BLaER1 treated with 17β-estradiol and CSF1 and Interleukin-3, amounts not matched to agents 10 nM and 100 nM (cell line): Measurements from ENCODE around the gene ELOVL5.
"Not testable (repeated sequence)": the region's sequence is repeated elsewhere in the genome, so short reads cannot be mapped to it uniquely, and the experiment has no call there.

Experiments used
- H3K27ac ChIP-seq, 11 experiments: shearing (Covaris generic); formaldehyde crosslinking; 2 replicates each; pipeline ENCODE4 v1.8.1; 2022
- H3K27me3 ChIP-seq, 11 experiments: shearing (Covaris generic); formaldehyde crosslinking; 2 replicates each; pipeline ENCODE4 v1.8.1; 2022
- H3K36me3 ChIP-seq, 11 experiments: shearing (Covaris generic); formaldehyde crosslinking; 2 replicates each; pipeline ENCODE4 v1.8.1; 2022
- H3K4me1 ChIP-seq, 10 experiments: shearing (Covaris generic); formaldehyde crosslinking; 2 replicates each; pipeline ENCODE4 v1.8.1; 2022
- H3K4me2 ChIP-seq, 11 experiments: shearing (Covaris generic); formaldehyde crosslinking; 2 replicates each; pipeline ENCODE4 v1.8.1; 2022
- H3K4me3 ChIP-seq, 10 experiments: shearing (Covaris generic); formaldehyde crosslinking; 2 replicates each; pipeline ENCODE4 v1.8.1; 2022
- H3K9ac ChIP-seq, 11 experiments: shearing (Covaris generic); formaldehyde crosslinking; 2 replicates each; pipeline ENCODE4 v1.8.1; 2022
- H3K9me3 ChIP-seq, 11 experiments: shearing (Covaris generic); formaldehyde crosslinking; replicated peaks in 1 of 11; 2 replicates each; pipeline ENCODE4 v1.8.1; 2022
- H4K20me1 ChIP-seq, 11 experiments: shearing (Covaris generic); formaldehyde crosslinking; 2 replicates each; pipeline ENCODE4 v1.8.1; 2022
- Cebpa-rat ChIP-seq, 11 experiments: shearing (Covaris generic); IDR thresholded peaks; 2 replicates each; pipeline ENCODE4 v1.8.1; 2022

ELOVL5 gene

DNA sequence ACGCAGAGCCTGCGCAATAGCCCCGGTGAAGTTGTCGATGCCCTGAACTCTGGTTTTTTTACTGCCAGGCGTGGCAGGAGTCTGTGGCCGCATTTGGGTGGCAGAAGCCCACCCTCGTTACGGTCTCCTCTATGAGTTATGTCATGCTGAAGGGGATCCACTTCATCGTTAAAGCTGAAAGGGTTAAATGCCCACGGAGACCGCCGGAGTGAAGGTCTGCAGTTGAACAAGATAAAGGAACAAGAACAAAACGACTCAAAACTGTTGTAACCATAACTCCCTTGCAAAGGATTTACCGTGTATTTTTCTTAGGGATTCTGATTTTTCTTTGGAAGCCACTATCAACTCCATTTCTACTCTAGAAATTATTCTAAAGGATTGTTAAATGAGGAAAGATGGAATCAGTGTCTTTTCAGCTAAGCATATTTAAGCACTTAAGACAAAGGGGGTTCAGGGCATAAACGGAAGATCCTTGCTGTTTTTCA, 501 bp upstream of the ELOVL5 start:
- Histone ChIP-seq H3K4me2 (peak overlapping the region; percentile 69 to 97 (median 89)), H3K27ac (peak overlapping the region; percentile 75 to 95 (median 90)), H3K9ac (peak overlapping the region; percentile 86 to 97 (median 91)), H3K9me3 (no peaks in the 10 kb centered on the region), H3K36me3 (peaks cover 0 to 22% (median 15%) of the 10 kb centered on the region in 11 experiments; a peak in 13 of 22 replicates), H3K4me3 (peak overlapping the region; percentile 88 to 99 (median 95)), H3K4me1 (peaks cover 22 to 43% (median 34%) of the 10 kb centered on the region in 10 experiments), H3K27me3 (no peaks in the 10 kb centered on the region), H4K20me1 (peaks cover 21 to 43% (median 41%) of the 10 kb centered on the region in 11 experiments; a peak in 21 of 22 replicates)
- no peak for TF ChIP-seq Cebpa-rat (IDR thresholded peaks at IDR 0.05)

- H3K9me3 ChIP-seq: no peaks in the 10 kb centered on the region
- H4K20me1 ChIP-seq: peaks cover 32 to 56% (median 54%) of the 10 kb centered on the region in 11 experiments; a peak in 21 of 22 replicates
- H3K4me3 ChIP-seq: peak overlapping the region; percentile 88 to 99 (median 95)
- no peak for TF ChIP-seq Cebpa-rat (IDR thresholded peaks at IDR 0.05)
- H3K27me3 ChIP-seq: no peaks in the 10 kb centered on the region
- peak overlapping the region; percentile 82 to 97 (median 93) for H3K4me2 ChIP-seq
- H3K4me1 ChIP-seq: peaks cover 30 to 54% (median 45%) of the 10 kb centered on the region in 10 experiments
- peaks cover 0 to 26% (median 15%) of the 10 kb centered on the region in 11 experiments; a peak in 13 of 22 replicates for H3K36me3 ChIP-seq
- H3K27ac ChIP-seq: peak overlapping the region; percentile 75 to 95 (median 90)
- H3K9ac ChIP-seq: peak overlapping the region; percentile 86 to 97 (median 91)
Observed at GRCh38 chr6:53347921-53348370, 804 bp downstream of the ELOVL5 start.

- Histone ChIP-seq H3K9me3 (no peaks in the 10 kb centered on the region), H3K27me3 (no peaks in the 10 kb centered on the region), H4K20me1 (peaks cover 35 to 62% (median 60%) of the 10 kb centered on the region in 11 experiments; a peak in 21 of 22 replicates), H3K27ac (peak overlapping the region in 10 of 11 experiments; percentile 87 to 95 (median 91); a peak in 19 of 22 replicates), H3K9ac (peak overlapping the region; percentile 86 to 97 (median 91)), H3K4me2 (peak overlapping the region; percentile 82 to 97 (median 93)), H3K36me3 (peaks cover 0 to 26% (median 15%) of the 10 kb centered on the region in 11 experiments; a peak in 13 of 22 replicates), H3K4me3 (peak overlapping the region; percentile 88 to 99 (median 95)), H3K4me1 (peaks cover 33 to 59% (median 49%) of the 10 kb centered on the region in 10 experiments)
- peak in 1 of 11 experiments; percentile 18; a peak in 1 of 22 replicates for TF ChIP-seq Cebpa-rat (IDR thresholded peaks at IDR 0.05)
Observed at GRCh38 chr6:53347250-53347920, 1.4 kb downstream of the ELOVL5 start.

- Histone ChIP-seq H4K20me1 (peaks cover 43 to 75% (median 73%) of the 10 kb centered on the region in 11 experiments; a peak in 21 of 22 replicates), H3K36me3 (peaks cover 0 to 36% (median 16%) of the 10 kb centered on the region in 11 experiments; a peak in 13 of 22 replicates), H3K4me2 (peak overlapping the region in 6 of 11 experiments; percentile 38 to 94 (median 86); a peak in 8 of 22 replicates), H3K4me3 (peak overlapping the region in 1 of 10 experiments; percentile 95; a peak in 1 of 20 replicates), H3K4me1 (peaks cover 33 to 67% (median 59%) of the 10 kb centered on the region in 10 experiments)
- H3K27me3 ChIP-seq, H3K27ac ChIP-seq, H3K9ac ChIP-seq, H3K9me3 ChIP-seq: not testable (repeated sequence)
Observed at GRCh38 chr6:53346049-53346448, 2.7 kb downstream of the ELOVL5 start.

DNA sequence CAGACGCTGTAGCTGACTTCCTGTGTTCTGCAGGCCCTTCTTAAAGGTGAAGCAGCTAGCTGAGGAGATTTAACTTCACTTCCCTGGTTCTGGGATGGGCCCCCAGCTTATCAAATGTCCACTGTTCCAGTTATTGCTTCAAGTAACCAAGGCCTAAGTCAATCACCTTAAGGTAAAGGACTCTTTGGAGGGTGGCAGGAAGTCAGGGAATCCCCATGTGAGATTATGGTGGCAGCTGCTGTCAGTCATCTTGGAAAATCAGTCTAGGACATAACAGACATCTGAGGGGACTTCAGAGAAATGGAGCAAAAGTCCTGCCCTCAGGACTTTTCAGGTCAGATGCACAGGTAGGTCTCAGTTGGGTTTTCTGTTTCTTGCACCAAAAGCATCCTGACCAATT, 3.8 kb downstream of the ELOVL5 start:
- Histone ChIP-seq H3K36me3 (peaks cover 0 to 36% (median 16%) of the 10 kb centered on the region in 11 experiments; a peak in 13 of 22 replicates), H3K27me3 (no peaks in the 10 kb centered on the region), H3K9me3 (no peaks in the 10 kb centered on the region), H3K4me2 (peak overlapping the region; percentile 12 to 52 (median 42); a peak in 20 of 22 replicates), H3K27ac (no peak overlapping the region), H4K20me1 (peaks cover 43 to 86% (median 83%) of the 10 kb centered on the region in 11 experiments; a peak in 21 of 22 replicates), H3K4me1 (peaks cover 33 to 73% (median 61%) of the 10 kb centered on the region in 10 experiments), H3K9ac (peak overlapping the region in 1 of 11 experiments; percentile 25; a peak in 2 of 22 replicates), H3K4me3 (no peak overlapping the region)
- no peak for TF ChIP-seq Cebpa-rat (IDR thresholded peaks at IDR 0.05)

- H3K4me1 ChIP-seq: peaks cover 39 to 81% (median 69%) of the 10 kb centered on the region in 10 experiments
- H3K27ac ChIP-seq: no peak overlapping the region
- H4K20me1 ChIP-seq: peaks cover 43 to 100% (median 98%) of the 10 kb centered on the region in 11 experiments; a peak in 21 of 22 replicates
- peak overlapping the region in 7 of 11 experiments; percentile 24 to 51 (median 43); a peak in 9 of 22 replicates for H3K4me2 ChIP-seq
- TF ChIP-seq Cebpa-rat (IDR thresholded peaks at IDR 0.05): no peak
- H3K36me3 ChIP-seq: peaks cover 0 to 37% (median 17%) of the 10 kb centered on the region in 11 experiments; a peak in 13 of 22 replicates
- H3K4me3 ChIP-seq: no peak overlapping the region
- no peaks in the 10 kb centered on the region for H3K27me3 ChIP-seq
- no peak overlapping the region for H3K9ac ChIP-seq
- H3K9me3 ChIP-seq: no peaks in the 10 kb centered on the region
Observed at GRCh38 chr6:53343092-53343491, 5.7 kb downstream of the ELOVL5 start.

- peak overlapping the region in 8 of 11 experiments; percentile 7 to 47 (median 29); a peak in 10 of 22 replicates for H3K4me2 ChIP-seq
- H3K36me3 ChIP-seq: peaks cover 0 to 46% (median 25%) of the 10 kb centered on the region in 11 experiments; a peak in 13 of 22 replicates
- H4K20me1 ChIP-seq: peaks cover 43 to 100% (median 98%) of the 10 kb centered on the region in 11 experiments; a peak in 21 of 22 replicates
- H3K9ac ChIP-seq: no peak overlapping the region
- H3K4me1 ChIP-seq: peaks cover 44 to 89% (median 75%) of the 10 kb centered on the region in 10 experiments
- no peaks in the 10 kb centered on the region for H3K9me3 ChIP-seq
- H3K4me3 ChIP-seq: no peak overlapping the region
- no peak overlapping the region for H3K27ac ChIP-seq
- TF ChIP-seq Cebpa-rat (IDR thresholded peaks at IDR 0.05): no peak
- H3K27me3 ChIP-seq: no peaks in the 10 kb centered on the region
Observed at GRCh38 chr6:53342217-53342616, 6.5 kb downstream of the ELOVL5 start.

DNA sequence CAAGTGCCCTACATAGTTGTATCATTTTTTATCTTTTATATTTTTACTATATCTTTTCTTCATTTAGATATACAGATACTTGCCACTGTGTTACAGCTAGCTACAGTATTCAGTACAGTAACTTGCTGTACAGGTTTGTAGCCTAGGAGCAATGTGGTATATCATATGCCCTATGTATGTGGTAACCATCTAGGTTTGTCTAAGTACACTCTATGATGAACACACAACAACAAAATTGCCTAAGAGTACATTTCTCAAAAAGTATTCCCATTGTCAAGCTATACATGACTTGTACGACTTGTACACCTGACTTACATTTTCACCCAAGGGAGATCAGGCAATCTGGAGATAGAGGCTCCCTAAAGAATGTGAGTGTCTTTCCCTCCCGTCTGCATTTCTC, 8.2 kb downstream of the ELOVL5 start:
- TF ChIP-seq Cebpa-rat (IDR thresholded peaks at IDR 0.05): no peak
- Histone ChIP-seq H3K4me2 (peak overlapping the region in 5 of 11 experiments; percentile 7 to 21 (median 13); a peak in 5 of 22 replicates), H4K20me1 (peaks cover 35 to 100% (median 98%) of the 10 kb centered on the region in 11 experiments; a peak in 21 of 22 replicates), H3K27me3 (no peaks in the 10 kb centered on the region), H3K27ac (no peak overlapping the region), H3K9ac (no peak overlapping the region), H3K4me1 (peaks cover 50 to 93% (median 80%) of the 10 kb centered on the region in 10 experiments), H3K9me3 (no peaks in the 10 kb centered on the region), H3K4me3 (no peak overlapping the region), H3K36me3 (peaks cover 0 to 47% (median 25%) of the 10 kb centered on the region in 11 experiments; a peak in 13 of 22 replicates)
